ENCODE data around the gene ANP32E.

Gene ANP32E

DNA sequence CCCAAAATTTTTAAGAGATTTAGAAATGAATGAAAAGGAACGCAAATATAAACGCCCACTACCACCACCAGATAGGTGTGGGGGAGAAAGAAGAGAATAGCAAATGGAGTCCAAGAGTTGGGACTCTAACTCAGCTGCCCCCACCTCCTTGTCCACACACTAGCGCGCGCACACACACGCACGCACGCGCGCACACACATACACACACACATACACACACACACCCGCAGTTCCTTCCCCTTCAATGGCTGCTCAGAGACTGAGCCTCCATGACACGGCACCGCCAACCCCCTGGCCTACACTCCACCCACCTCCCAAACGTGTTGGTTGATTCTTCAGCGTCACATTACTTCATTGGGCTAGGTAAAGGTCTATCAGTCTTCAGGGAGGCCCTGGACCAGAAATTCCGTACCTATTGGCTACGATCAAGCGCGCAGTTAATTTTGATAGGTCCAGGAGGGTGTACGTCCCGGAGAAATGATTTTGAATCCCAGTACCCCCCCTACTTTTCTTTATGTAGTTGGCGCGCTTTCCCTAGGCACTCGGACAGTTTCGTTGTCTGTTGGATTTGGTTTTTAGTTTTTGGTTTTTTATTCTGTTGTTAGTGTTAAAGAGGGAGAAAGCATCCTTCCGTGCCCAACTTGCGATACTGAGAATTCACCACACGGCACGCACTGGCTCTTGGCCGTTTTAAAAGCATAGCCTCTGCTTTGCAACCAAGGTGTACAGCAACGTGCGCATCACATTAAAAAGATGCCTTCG is at the start of gene ANP32E:
TSS of gene ANP32E (minus strand) at position 261 of the 762 bp plus-strand sequence. CDS start 326 bp downstream, outside the sequence.
- peak; percentile 99 for DNase-seq

DNA sequence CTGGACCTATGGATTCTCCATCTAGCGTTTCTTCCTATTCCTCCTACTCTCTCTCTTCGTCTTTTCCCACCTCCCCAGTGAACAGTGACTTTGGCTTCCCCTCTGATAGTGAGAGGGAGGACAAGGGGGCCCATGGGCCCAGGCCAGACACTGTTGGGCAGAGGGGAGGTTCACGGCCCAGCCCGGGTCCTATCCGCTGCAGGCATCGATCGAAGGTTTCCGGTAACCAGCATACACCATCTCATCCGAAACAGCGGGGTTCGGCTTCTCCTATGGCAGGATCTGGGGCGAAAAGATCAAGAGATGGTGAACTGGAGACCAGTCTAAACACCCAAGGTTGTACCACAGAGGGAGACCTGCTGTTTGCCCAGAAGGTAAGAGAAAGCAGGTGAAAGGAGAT is 47.3 kb upstream of the ANP32E start:
- no peak for DNase-seq

DNA sequence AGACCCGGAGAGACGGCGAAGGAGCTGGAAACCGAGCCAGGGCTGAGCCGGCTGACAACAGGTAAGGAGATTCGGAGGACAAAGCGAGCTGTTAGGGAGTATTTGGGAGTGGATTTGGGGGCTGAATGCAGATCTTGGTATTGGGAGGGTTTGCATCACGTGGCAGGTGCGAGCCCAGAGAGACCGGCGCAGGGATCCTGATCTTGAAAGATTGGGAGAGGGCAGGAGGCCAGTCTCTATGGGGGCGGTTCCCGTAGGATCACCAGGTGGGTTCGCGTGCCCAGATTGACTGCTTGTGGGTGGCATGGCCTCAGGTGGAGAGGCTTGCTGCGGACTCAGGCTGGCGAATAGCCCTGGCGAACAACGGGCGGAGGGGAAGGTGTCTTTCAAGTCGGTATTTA is 46.6 kb upstream of the ANP32E start:
- peak; percentile 79 for DNase-seq

DNA sequence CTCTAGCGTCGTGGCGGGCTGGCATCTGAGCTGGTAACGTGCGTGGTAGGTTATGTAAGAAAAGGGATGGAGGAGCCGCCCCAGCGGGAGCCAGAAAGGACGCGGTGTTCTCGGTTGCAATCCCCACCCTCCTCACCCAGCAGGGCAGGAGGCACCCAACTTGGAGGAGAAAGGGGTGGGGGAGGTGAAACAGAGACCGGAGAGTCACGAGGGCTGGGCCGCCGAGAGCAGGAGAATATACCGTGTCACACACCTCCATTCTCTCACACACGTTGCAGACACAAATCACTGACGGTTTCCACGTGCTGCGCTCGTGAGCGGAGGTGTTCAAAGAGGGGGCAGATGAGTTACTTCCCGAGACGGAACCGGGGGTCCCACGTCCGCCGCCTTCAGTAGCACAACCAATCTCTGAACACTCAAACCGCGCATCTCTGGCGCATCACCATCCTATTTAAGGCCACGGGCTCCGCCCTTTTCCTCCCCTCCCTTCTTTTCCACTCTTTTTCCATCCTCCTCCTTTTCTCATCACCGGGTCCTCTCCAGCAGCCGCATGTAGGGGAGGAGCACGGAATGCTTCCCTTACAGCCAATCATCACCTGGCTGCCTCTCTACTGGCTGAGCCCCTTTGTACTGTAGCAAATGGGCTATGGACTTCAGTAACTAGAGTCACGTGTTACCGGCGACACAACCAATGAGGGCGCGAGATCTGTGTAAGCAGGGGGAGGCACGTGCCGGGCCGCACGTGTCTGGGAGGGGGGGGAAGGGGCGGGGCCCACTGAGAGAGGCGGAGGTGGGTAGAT is 46.0 kb upstream of the ANP32E start, which contains the start of gene CIART:
TSS of gene CIART (plus strand) at position 797 of the 800 bp plus-strand sequence. CDS start 714 bp downstream, outside the sequence.
- DNase-seq: peak; percentile 99

DNA sequence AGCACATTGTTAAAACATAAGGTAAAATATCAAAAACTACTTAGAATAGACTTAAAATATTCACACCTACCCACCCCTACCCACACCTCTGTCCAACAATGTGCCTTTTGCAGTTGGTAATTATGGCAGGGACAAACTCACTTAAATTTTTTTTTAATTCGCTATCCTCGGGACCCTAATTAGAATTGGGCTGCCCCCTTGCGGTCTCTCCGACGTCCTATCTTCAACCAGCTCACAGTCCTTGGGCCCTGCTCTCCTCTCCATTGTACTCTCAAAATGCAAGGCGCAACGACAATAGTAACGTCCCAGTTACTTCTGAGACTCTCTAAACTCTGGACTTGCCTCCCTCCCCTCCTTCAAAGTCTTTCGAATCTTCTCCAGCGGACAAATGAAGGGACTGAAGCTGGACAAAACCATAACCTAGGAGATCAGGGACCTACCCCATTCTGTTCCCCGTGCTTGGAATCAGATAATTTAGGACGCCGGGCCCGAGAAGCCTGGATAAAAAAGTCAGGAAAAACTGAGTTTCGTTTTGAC is 45.4 kb upstream of the ANP32E start:
- peak; percentile 68 for DNase-seq

DNA sequence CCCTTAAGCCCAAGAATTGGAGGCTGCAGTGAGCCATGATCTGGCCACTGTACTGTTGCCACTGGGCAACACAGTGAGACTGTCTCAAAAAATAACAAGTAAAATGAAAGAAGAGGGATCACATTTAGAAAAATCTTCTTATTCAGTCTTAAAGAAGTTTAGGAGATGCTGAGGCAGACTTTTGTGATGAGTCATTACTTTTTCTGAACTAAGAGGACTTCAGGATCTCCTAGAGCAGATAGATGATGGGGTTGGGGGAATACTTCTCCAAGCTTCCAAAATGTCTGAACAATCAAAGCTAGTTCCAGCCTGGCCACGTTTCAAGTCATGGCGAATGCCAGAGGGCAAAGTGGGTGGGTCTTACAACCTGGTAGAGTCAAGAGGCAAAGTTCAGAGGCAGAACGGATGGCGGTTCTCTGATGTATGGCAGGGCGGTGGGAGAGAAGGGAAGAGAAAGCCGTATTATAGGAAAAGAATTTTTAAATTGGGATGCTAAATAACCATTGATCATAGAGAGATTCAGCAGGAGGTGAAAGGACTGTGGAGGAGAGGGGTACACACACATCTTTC is 44.3 kb upstream of the ANP32E start:
- no peak for DNase-seq

DNA sequence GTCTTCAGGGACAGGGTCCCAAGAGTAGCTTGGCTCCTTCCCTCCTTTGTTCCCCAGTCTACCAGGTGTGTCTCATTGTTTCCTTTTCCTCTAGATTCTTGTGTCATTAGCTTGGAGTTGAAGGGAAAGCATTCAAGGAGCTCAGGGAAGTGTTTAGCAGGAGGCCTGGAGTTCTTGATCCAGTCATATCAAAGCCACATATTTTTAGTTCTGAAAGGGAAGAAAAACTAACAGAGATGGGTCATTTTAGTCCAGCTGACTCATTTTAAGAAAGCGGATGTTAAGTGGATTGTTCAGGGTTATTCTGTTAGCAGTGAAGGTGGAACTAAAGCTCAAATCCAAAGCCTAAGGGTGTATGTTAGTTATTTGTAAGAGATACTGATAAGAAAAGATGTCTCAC is 37.4 kb upstream of the ANP32E start:
- no peak for DNase-seq

DNA sequence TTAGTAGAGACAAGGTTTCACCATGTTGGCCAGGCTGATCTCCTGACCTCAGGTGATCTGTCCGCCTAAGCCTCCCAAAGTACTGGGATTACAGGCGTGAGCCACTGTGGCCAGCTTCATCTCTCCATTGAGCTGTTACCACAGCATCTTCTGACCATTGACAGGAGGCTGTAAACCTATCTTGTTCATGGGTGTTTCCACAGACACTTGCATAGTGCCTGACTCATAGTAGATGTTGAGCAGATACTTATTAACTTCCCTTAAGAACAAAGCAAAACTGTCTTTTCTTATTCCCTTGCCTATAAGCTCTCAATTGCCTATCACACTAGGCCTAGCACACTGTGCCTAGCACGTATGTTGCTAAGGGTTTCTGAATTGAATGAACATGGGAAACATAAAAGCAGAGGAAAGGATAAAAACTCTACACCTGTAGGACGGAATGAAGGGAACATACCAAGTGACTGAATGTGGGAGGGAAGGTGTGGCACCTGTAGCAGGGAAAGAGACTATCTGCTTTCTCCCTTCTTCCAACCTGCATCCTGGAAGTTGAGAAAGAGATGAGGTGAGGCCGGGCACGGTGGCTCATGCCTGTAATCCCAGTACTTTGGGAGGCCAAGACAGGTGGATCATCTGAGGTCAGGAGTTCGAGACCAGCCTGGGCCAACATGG is 35.5 kb upstream of the ANP32E start:
- no peak for DNase-seq

DNA sequence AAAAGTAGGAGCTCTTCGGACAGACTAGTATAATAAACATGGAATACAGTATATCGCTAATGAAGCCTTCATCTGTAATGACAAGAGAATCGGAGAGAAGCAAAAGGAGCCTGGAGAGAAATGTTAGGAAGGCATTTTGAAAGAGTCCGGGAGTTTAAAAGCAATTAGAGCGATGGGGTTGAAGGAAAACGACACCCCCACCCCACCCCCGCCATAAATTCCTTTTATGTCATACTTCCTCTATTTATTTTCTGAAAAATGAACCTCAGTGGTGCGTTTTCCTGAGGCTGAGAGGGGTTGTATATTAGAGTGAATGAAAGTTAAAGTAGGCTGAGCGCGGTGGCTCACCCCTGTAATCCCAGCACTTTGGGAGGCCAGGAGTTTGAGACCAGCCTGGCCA is 33.5 kb upstream of the ANP32E start:
- DNase-seq: no peak

DNA sequence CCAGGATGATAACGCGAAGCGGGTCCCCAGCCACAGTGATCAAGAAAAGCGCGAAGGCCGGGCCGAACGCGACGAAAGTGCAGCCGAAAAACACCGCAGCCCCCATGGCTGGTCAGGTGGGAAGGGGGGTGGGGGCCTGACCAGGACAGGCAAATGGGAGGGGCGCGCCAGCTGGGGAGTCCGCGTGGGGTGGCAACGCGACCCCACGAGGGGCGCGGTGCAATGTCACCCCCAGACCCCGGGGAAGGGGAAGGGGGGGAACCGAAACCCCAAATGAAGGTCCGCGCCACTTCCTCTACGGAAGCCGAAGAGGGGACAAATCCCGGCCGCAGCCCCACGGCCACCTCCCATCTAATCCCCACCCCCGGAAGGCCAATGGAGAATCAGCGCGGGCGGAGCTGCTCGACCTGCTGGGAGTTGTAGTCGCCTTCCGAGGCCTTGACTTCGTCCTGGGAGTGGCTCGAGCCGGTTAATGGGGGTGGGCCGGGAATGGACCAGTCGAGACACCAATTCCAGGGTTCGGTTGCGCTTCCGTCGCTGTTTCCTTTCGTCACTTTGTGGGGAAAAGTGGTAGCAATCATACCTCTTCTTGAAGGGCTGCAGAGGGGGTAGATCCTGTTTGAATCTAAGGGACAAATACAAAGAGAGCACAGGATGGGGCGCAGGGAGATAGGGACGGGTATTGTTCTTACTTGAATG is 32.9 kb upstream of the ANP32E start, which contains the start of gene APH1A:
TSS of gene APH1A (minus strand) at position 312 of the 699 bp plus-strand sequence. CDS start at position 106, 206 bp downstream.
- peak; percentile 97 for DNase-seq

DNA sequence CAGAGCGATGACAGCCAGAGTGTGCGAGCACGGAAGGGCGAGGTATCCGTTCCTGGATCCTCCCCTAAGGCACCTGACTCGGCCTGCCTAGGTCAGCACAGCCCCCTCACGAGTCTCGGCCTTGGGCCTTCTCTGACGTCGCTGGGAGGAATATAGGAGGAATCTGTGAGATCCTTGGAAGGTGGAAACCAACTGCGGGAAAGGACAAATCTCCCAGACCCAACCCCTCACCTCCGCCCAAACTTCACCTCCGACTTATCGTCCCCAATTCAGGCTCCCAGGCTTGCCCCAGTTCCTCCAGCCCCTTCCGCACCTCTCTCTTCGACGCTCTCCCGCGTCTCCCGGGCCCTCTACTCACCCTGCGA is 32.4 kb upstream of the ANP32E start:
- DNase-seq: no peak

DNA sequence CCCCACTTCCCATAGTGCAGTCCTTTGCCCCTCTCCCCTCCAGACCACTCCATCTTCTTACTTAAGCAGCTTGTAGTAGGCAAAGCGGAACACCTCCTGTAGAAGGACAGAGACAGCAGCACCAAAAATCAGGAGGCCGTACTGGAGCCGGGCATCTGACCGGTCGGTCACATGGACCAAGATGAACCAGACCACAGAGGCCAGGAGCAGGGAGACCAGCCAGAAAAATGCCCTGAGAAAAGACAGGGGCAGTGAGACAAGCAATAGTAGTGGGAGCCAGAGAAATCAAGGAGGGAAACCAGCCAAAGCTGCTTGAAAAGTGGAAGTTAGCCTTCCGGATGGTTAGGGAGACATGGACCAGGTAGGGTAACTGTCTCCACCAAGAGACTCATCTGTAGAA is 32.0 kb upstream of the ANP32E start:
- no peak for DNase-seq

DNA sequence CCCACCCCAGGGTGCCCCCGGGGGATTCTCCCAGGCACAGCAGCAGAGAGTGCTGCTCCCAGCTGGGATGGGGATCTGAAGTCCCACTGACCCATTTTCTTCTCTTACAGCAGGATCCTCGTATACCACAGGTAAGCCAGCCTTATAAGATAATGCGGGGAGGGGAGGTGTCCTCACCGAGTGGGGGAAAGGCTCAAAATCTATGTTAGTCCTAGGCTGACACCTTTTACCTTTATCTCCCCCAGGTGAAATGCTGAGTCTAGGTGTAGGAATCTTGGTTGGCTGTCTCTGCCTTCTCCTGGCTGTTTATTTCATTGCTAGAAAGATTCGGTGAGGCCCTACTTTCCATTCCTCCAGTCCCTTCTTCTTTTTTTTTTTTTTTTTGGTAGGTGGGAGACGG is 27.6 kb upstream of the ANP32E start:
- no peak for DNase-seq

DNA sequence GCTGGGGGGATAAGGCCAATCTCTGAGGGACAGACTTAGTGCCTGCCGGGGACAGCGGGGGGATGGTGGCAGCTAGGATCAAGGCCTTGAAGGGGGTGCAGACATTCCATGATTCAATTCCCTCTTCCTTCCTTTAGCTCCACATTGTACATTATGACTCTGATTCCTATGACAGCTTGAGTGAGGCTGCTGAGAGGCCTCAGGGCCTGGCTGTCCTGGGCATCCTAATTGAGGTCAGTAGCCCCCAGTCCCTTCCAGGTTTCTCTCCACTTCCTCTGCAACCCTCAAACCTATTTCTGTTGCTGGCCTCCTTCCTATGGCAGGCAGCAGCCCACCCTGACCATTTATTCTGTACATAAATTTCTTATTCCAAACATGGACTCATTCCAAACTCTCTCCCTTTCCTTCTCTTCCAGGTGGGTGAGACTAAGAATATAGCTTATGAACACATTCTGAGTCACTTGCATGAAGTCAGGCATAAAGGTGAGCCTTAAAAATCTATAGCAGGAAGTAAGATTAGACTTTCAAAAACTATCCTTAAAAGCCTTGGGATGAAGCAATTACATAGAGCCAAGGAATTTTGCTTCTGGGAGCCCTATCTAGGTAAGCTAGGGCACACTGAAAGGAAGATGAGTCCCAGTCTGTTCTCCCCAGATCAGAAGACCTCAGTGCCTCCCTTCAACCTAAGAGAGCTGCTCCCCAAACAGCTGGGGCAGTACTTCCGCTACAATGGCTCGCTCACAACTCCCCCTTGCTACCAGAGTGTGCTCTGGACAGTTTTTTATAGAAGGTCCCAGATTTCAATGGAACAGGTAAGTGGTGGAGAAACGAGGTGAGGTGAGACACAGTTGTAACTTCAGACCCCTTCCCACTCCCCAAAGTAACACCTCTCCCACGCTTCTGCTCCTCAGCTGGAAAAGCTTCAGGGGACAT is 26.7 kb upstream of the ANP32E start:
- no peak for DNase-seq

DNA sequence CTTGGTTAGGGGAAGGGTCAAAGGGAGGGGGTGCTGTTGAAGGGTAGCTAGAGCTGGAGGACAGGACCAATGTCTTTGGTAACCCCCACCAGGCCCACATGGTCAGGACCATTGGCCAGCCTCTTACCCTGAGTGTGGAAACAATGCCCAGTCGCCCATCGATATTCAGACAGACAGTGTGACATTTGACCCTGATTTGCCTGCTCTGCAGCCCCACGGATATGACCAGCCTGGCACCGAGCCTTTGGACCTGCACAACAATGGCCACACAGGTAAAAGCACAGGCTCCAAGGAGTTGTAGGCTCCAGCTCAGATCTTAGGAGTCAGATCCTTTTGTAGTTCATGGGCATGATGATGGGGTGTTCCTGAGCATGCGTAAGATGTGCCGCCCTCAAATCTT is 25.5 kb upstream of the ANP32E start:
- no peak for DNase-seq

DNA sequence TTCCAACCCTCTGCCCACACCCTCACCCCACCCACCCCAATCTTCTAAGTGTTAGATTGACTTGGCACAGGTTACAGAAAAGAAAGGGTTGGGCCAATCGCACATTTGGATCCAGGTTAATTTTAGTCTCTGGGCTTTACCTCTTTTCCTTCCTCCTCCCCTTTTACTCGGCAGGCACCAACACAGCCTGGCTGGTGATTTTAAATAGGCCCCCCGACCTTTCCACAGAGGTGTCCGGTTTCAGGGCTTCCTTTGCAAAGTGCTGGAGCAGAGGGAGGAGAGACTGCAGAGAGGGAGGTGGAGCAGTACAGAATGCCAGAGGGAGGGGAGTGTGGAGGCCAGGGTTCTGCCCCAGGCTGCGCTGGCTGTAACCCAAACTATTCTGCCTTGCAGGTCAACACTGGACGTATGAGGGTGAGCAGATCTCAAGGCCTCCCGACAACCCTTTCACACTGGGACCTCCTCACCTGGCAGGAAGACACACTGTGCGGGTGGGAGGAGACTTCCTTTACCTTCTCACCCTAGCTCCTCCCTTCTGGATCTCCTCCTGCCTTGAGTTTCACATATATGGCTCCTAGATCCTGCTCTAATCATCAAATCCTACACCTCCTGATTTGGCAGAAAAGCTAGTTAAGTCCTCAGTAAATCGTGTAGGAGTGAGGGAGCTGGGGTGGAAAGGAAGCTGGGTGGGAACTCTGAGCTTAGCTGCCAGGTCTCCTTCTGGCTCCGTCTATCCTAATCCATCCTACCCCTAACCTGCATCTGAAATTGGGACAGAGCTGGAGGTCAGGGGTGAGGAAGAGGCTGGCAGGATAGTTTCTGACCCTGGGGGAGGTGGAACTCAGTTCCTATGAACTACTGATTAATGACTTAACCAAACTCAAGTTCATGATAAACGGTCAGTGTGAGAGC is 24.1 kb upstream of the ANP32E start:
- peak; percentile 23 for DNase-seq

DNA sequence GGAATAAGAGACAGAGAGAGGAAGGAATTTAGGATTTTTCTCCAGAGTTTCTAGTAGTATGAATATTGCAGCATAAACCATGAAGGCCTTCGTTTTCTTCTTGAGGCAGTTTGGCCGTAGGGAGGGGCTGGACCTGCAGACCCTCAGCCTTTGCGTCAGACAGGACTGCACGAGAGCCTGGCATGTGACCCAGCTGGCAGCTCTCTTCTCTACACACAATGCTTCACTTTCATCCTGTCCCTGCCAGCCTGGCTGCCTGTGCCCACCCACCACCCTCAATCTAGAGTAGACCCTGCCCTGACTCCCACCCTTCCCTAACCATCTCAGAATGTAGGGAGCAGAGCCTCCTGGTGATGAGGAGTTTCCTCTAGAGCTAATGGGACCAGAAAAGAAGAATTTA is 23.3 kb upstream of the ANP32E start:
- DNase-seq: no peak

DNA sequence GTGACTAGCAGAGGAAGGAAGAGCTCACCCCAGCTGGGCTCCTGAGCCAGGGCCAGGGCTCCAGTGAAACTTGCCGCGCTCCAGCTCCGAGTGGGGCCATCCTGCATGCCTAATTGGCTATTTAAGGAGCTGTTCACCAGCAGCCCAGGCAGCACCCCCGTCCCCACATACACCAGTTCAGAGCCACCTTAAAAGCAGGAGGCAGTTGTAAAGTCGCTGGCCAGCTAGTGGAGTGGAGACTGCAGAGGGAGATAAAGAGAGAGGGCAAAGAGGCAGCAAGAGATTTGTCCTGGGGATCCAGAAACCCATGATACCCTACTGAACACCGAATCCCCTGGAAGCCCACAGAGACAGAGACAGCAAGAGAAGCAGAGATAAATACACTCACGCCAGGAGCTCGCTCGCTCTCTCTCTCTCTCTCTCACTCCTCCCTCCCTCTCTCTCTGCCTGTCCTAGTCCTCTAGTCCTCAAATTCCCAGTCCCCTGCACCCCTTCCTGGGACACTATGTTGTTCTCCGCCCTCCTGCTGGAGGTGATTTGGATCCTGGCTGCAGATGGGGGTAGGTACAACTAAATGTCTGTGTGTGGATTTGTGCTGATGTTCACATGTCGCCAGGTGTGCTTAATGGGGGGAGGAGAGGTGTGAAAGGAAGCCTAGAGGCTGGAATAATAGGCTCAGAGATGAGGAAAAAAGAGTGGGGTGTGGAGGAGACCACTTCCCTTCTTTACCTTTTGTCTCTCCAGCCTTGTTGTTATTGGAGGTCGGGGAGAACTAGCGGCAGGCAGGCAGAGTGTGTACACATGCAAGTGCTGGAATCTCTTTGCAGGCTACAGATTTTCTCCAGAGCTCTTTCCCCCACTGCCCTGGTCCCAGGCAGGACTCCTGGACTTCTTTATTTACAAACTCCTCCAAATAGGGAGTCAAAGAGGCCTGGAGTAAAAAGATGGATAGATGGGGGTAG is 22.0 kb upstream of the ANP32E start, which contains the start of gene CA14:
TSS of gene CA14 (plus strand) at position 151 of the 962 bp plus-strand sequence. CDS start at position 506, 355 bp downstream.
- DNase-seq: no peak

All from NCI-H1092 (cell line).